ENCODE results near the gene KRT1.

KRT1 gene

GRCh38 chr12:52632656-52633055 is 47.6 kb downstream of the KRT1 start:
- no peak for DNase-seq

- no peak for DNase-seq
Observed at GRCh38 chr12:52631676-52632459, 48.3 kb downstream of the KRT1 start.

GRCh38 chr12:52631264-52631663 is 48.9 kb downstream of the KRT1 start:
- no peak for DNase-seq

- DNase-seq: no peak
Observed at GRCh38 chr12:52630599-52631200, 49.5 kb downstream of the KRT1 start.

- DNase-seq: no peak
Observed at GRCh38 chr12:52630008-52630500, 50.2 kb downstream of the KRT1 start.

GRCh38 chr12:52629281-52630007 is 50.8 kb downstream of the KRT1 start:
- no peak for DNase-seq

- no peak for DNase-seq
Observed at GRCh38 chr12:52628841-52629240, 51.4 kb downstream of the KRT1 start.

- DNase-seq: no peak
Observed at GRCh38 chr12:52628111-52628507, 52.1 kb downstream of the KRT1 start.

GRCh38 chr12:52627395-52628110 is 52.7 kb downstream of the KRT1 start:
- no peak for DNase-seq
